HG02623 (cell line): ENCODE measurements around the gene KLHL10.
"Not testable (repeated sequence)": the region's sequence is repeated elsewhere in the genome, so short reads cannot be mapped to it uniquely, and the experiment has no call there.

Experiments used
- ATAC-seq: cut with Tn5 transposase; IDR thresholded peaks from one replicate; pipeline ENCODE4 v1.9.1; 2021; ENCODE audit warnings: moderate library complexity; ENCODE audit not compliant: unreplicated experiment

KLHL10 gene

GRCh38 chr17:41813152-41813680 is 24.4 kb upstream of the KLHL10 start:
- ATAC-seq: no peak

- ATAC-seq: no peak
These were observed 23.9 kb upstream of the KLHL10 start for GRCh38 chr17:41813699-41814124.

- no peak for ATAC-seq
These were observed 23.4 kb upstream of the KLHL10 start for GRCh38 chr17:41814195-41814594.

GRCh38 chr17:41816637-41817320 is 20.8 kb upstream of the KLHL10 start:
- ATAC-seq: no peak

GRCh38 chr17:41818024-41818423 is 19.6 kb upstream of the KLHL10 start:
- no peak for ATAC-seq

- ATAC-seq: no peak
These were observed 15.8 kb upstream of the KLHL10 start for GRCh38 chr17:41821776-41822175.

- no peak for ATAC-seq
These were observed 15.1 kb upstream of the KLHL10 start for GRCh38 chr17:41822216-41823140.

GRCh38 chr17:41823141-41823524 is 14.5 kb upstream of the KLHL10 start:
- ATAC-seq: no peak

- ATAC-seq: no peak
These were observed 14.0 kb upstream of the KLHL10 start for GRCh38 chr17:41823580-41823979.

- no peak for ATAC-seq
These were observed 13.5 kb upstream of the KLHL10 start for GRCh38 chr17:41824086-41824485.

- no peak for ATAC-seq
These were observed 12.3 kb upstream of the KLHL10 start for GRCh38 chr17:41825175-41825845.

- ATAC-seq: not testable (repeated sequence)
These were observed 7.7 kb upstream of the KLHL10 start for GRCh38 chr17:41829961-41830360.

GRCh38 chr17:41835214-41835799 is 2.3 kb upstream of the KLHL10 start:
- no peak for ATAC-seq

- ATAC-seq: no peak
These were observed 1.6 kb upstream of the KLHL10 start, which contains the start of gene NT5C3B for GRCh38 chr17:41835800-41836549. Gene NT5C3B, minus strand, starts transcription at chr17:41836232. Its CDS starts 39 bp downstream, at chr17:41836193.

- ATAC-seq: no peak
These were observed 952 bp upstream of the KLHL10 start for GRCh38 chr17:41836550-41837196.

GRCh38 chr17:41839448-41839847 is 1.8 kb downstream of the KLHL10 start:
- ATAC-seq: not testable (repeated sequence)

GRCh38 chr17:41840781-41841180 is 3.2 kb downstream of the KLHL10 start:
- ATAC-seq: not testable (repeated sequence)

GRCh38 chr17:41844971-41845370 is 7.3 kb downstream of the KLHL10 start:
- no peak for ATAC-seq

- no peak for ATAC-seq
These were observed 11.2 kb downstream of the KLHL10 start for GRCh38 chr17:41848788-41849187.
